Measurements from ENCODE around the gene PNLDC1.
"Not testable (repeated sequence)": the region's sequence is repeated elsewhere in the genome, so short reads cannot be mapped to it uniquely, and the experiment has no call there.

The PNLDC1 gene

GRCh38 chr6:159790956-159791598, 9.0 kb upstream of the PNLDC1 start:
- peak overlapping the region; percentile 87 for H3K4me3 ChIP-seq (ENCODE audit: low read depth, low read length)
- DNase-seq (ENCODE audit: low read depth) = no peak
- TF ChIP-seq, protein P1, sequence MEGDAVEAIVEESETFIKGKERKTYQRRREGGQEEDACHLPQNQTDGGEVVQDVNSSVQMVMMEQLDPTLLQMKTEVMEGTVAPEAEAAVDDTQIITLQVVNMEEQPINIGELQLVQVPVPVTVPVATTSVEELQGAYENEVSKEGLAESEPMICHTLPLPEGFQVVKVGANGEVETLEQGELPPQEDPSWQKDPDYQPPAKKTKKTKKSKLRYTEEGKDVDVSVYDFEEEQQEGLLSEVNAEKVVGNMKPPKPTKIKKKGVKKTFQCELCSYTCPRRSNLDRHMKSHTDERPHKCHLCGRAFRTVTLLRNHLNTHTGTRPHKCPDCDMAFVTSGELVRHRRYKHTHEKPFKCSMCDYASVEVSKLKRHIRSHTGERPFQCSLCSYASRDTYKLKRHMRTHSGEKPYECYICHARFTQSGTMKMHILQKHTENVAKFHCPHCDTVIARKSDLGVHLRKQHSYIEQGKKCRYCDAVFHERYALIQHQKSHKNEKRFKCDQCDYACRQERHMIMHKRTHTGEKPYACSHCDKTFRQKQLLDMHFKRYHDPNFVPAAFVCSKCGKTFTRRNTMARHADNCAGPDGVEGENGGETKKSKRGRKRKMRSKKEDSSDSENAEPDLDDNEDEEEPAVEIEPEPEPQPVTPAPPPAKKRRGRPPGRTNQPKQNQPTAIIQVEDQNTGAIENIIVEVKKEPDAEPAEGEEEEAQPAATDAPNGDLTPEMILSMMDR (IDR thresholded peaks at IDR 0.05; ENCODE audit: low read depth, low read length, missing control alignments) = no peak
- in situ Hi-C loops (cut with HindIII; ENCODE audit: low sequenced_read_pairs) = no loop called here

- in situ Hi-C loops (cut with HindIII; ENCODE audit: low sequenced_read_pairs); DNase-seq (ENCODE audit: low read depth): not testable (repeated sequence)
Observed at GRCh38 chr6:159794976-159795375, 5.1 kb upstream of the PNLDC1 start.

GRCh38 chr6:159797554-159797953, 2.5 kb upstream of the PNLDC1 start:
- H3K4me3 ChIP-seq (ENCODE audit: low read depth, low read length) = no peak overlapping the region
- TF ChIP-seq, protein P1 (IDR thresholded peaks at IDR 0.05; ENCODE audit: low read depth, low read length, missing control alignments) = no peak
- in situ Hi-C loops (cut with HindIII; ENCODE audit: low sequenced_read_pairs) = no loop called here
- no peak for DNase-seq (ENCODE audit: low read depth)

More at GRCh38 chr6:159794976-159795375, 5.1 kb upstream of the PNLDC1 start:
- H3K4me3 ChIP-seq (ENCODE audit: low read depth, low read length) = not testable (repeated sequence)

GRCh38 chr6:159801935-159802334, 1.9 kb downstream of the PNLDC1 start:
- DNase-seq (ENCODE audit: low read depth) = no peak
- in situ Hi-C loops (cut with HindIII; ENCODE audit: low sequenced_read_pairs) = no loop called here
- TF ChIP-seq, protein P1 (IDR thresholded peaks at IDR 0.05; ENCODE audit: low read depth, low read length, missing control alignments) = no peak
- H3K4me3 ChIP-seq (ENCODE audit: low read depth, low read length) = no peak overlapping the region

- H3K4me3 ChIP-seq (ENCODE audit: low read depth, low read length) = no peak overlapping the region
- in situ Hi-C loops (cut with HindIII; ENCODE audit: low sequenced_read_pairs) = no loop called here
- DNase-seq (ENCODE audit: low read depth) = no peak
- TF ChIP-seq, protein P1 (IDR thresholded peaks at IDR 0.05; ENCODE audit: low read depth, low read length, missing control alignments) = no peak
Observed at GRCh38 chr6:159804504-159804903, 4.4 kb downstream of the PNLDC1 start.

- TF ChIP-seq, protein P1 (IDR thresholded peaks at IDR 0.05; ENCODE audit: low read depth, low read length, missing control alignments) = no peak
- H3K4me3 ChIP-seq (ENCODE audit: low read depth, low read length) = no peak overlapping the region
- in situ Hi-C loops (cut with HindIII; ENCODE audit: low sequenced_read_pairs) = no loop called here
- no peak for DNase-seq (ENCODE audit: low read depth)
Observed at GRCh38 chr6:159805440-159806020, 5.5 kb downstream of the PNLDC1 start.

DNA sequence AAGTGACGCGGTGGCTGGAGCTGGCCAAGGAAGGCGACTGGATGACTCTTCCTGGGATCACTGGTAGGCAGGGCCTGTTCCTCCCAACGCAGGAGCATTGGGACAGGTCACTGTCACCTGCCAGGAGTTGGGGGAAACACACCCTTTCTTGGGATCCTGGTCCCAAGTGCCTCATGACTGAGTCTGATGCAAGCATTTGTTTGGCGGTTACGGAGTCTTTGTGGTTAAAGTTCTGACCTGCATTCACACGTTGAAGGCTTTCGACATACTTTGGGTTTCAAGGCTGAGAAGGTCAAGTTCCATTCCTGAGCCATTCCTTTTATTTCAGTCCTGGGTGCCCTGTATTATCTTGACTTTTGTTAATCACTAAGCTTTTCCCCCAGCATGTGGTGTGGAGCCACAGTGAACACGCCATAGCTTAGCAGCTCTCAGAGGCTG, 6.0 kb downstream of the PNLDC1 start:
- DNase-seq (ENCODE audit: low read depth) = no peak
- in situ Hi-C loops (cut with HindIII; ENCODE audit: low sequenced_read_pairs) = no loop called here
- TF ChIP-seq, protein P1 (IDR thresholded peaks at IDR 0.05; ENCODE audit: low read depth, low read length, missing control alignments) = no peak
- no peak overlapping the region for H3K4me3 ChIP-seq (ENCODE audit: low read depth, low read length)

All from astrocyte of the cerebellum (primary cell).